ENCODE results near the gene MAPK13.
"Not testable (repeated sequence)": the region's sequence is repeated elsewhere in the genome, so short reads cannot be mapped to it uniquely, and the experiment has no call there.

Gene MAPK13

GRCh38 chr6:36129941-36130666, at the start of gene MAPK13:
MAPK13 (plus strand) TSS chr6:36130513; CDS start chr6:36130583, 70 bp downstream.
- no peak for DNase-seq

GRCh38 chr6:36082318-36082717, 48.0 kb upstream of the MAPK13 start:
- no peak for DNase-seq

- DNase-seq, result no peak
Measured at GRCh38 chr6:36083446-36083845, 46.9 kb upstream of the MAPK13 start.

- not testable (repeated sequence) for DNase-seq
Measured at GRCh38 chr6:36088204-36088603, 42.1 kb upstream of the MAPK13 start.

- DNase-seq, result no peak
Measured at GRCh38 chr6:36089048-36089447, 41.3 kb upstream of the MAPK13 start.

GRCh38 chr6:36094238-36094637, 36.1 kb upstream of the MAPK13 start:
- no peak for DNase-seq

GRCh38 chr6:36094753-36095496, 35.4 kb upstream of the MAPK13 start:
- DNase-seq, result peak; percentile 65 to 78

- DNase-seq, result no peak
Measured at GRCh38 chr6:36095497-36096391, 34.6 kb upstream of the MAPK13 start.

- peak in 1 of 2 experiments; percentile 15 for DNase-seq
Measured at GRCh38 chr6:36098253-36098919, 31.9 kb upstream of the MAPK13 start.

- DNase-seq, result peak; percentile 63
Measured at GRCh38 chr6:36098920-36099647, 31.2 kb upstream of the MAPK13 start.

GRCh38 chr6:36099869-36100483, 30.3 kb upstream of the MAPK13 start:
- DNase-seq, result no peak

GRCh38 chr6:36101691-36102090, 28.6 kb upstream of the MAPK13 start:
- no peak for DNase-seq

GRCh38 chr6:36102853-36103252, 27.5 kb upstream of the MAPK13 start:
- DNase-seq, result no peak

GRCh38 chr6:36104836-36105235, 25.5 kb upstream of the MAPK13 start:
- DNase-seq, result no peak

GRCh38 chr6:36109092-36109491, 21.2 kb upstream of the MAPK13 start:
- DNase-seq, result no peak

- DNase-seq, result no peak
Measured at GRCh38 chr6:36110050-36110449, 20.3 kb upstream of the MAPK13 start.

- DNase-seq, result no peak
Measured at GRCh38 chr6:36110863-36111262, 19.4 kb upstream of the MAPK13 start.

GRCh38 chr6:36111526-36111925, 18.8 kb upstream of the MAPK13 start:
- DNase-seq, result no peak

GRCh38 chr6:36113049-36113448, 17.3 kb upstream of the MAPK13 start:
- no peak for DNase-seq

- no peak for DNase-seq
Measured at GRCh38 chr6:36113703-36114102, 16.6 kb upstream of the MAPK13 start.

- peak; percentile 56 to 63 for DNase-seq
Measured at GRCh38 chr6:36114798-36115408, 15.4 kb upstream of the MAPK13 start.

Data from Kasumi-1 (cell line).